Gastroesophageal sphincter (tissue), 3 donors: ENCODE measurements around the gene PDE4C.

Experiments
- CTCF ChIP-seq, 4 experiments: fragments of 200-600 bp in 2 of 4; fragments of 450-650 bp in 2 of 4; sonication (generic) in 1 of 4; IDR thresholded peaks; one replicate each; pipeline ENCODE4 v1.5.1; 2017 to 2019; ENCODE audit warnings: antibody characterized with exemption in 4 of 4, mild to moderate bottlenecking in 2 of 4, moderate library complexity in 2 of 4
- POLR2AphosphoS5 ChIP-seq: sonication (generic); formaldehyde crosslinking; IDR thresholded peaks from one replicate; pipeline ENCODE4 v1.6.1; 2017; ENCODE audit warnings: antibody characterized with exemption

GRCh38 chr19:18253716-18254115 lies 27.5 kb upstream of the PDE4C start:
- TF ChIP-seq CTCF (IDR thresholded peaks at IDR 0.05) (no peak), POLR2AphosphoS5 (no peak)
